GM19324 (cell line): Measurements from ENCODE around the gene RALGPS1.

ENCODE experiments used
- ATAC-seq: cut with Tn5 transposase; IDR thresholded peaks from one replicate; pipeline ENCODE4 v1.9.1; 2021; ENCODE audit warnings: mild to moderate bottlenecking, moderate library complexity; ENCODE audit not compliant: unreplicated experiment, low FRiP score

Gene RALGPS1

DNA sequence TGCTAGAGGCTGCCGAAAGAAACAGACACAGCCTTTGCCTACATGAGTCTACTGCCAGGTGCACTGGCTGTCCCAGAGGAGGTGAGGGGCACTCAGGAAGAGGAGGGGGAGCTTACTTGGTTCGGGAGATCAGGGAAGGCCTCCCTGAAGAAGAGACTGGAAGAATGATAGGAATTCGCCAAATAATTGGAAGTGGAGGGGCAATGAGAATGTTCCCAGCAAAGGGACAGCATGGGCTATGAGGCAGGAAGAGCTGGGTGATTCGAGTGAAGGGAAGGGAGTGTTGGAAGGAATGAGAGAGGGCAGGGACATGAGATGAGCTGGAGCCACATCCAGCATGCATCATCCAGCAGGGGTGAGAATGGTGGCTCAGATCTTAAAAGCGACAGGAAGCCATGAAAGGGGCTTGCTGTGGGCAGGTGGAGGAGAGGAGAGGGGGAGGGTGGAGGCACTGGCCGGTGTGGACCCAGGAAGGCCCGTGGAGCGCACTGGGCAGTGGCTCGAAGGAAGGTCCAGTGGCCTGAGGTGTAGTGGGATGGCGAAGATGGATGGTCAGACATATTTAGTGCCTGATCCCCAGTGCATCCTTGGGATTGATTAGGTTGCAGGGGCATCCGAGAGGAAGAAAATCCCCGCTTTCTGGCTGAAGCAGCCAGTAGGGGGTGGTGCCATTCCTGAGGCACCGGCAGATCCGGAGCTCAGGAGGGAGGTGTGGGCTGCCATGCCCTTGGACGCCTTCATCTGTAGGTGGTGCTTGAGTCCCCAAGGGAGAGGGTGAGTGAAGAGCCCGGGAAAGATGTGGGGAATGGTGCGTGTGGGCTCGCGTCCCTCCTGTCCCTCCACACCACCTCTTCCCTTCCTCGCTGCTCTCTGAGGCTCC, 296.5 kb downstream of the RALGPS1 start:
- no peak for ATAC-seq

DNA sequence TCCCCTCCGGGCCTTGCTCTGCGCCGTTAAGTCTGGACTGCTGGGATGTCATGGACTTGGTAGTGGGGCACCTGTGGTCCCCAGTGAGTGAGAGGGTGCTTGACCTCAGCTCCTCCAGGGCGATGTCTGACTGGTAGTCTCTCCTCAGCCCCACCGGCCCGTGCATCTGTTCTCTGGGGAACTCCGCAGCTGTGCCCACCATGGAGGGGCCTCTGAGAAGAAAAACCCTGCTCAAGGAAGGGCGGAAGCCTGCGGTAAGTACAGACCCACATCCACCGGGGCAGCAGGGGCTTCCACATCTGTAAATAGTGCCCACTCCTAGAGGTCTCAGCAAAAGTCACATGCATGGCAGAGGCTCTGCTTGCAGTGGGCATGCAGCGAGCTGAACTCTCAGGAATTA, 297.4 kb downstream of the RALGPS1 start:
- no peak for ATAC-seq

DNA sequence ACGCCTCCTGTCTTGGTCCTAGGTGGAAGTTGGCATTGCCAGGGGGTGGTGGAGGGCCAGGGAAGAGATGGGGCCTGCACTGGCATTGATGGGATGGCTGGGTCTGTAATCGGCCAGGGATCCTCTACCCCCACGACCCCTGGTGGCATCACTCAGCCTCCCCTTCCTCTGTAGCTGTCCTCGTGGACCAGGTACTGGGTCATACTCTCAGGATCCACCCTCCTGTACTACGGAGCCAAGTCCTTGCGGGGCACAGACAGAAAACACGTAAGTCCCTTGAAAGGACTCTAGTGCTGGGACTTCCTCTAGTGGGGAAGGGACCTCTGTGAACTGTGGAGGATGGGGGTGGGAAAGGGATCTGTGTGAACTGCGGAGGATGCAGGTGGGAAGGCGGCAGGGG, 297.9 kb downstream of the RALGPS1 start:
- no peak for ATAC-seq

GRCh38 chr9:127213859-127214258, 299.3 kb downstream of the RALGPS1 start:
- ATAC-seq: no peak

GRCh38 chr9:127214421-127215267, 300.1 kb downstream of the RALGPS1 start:
- ATAC-seq: no peak

- no peak for ATAC-seq
Measured at GRCh38 chr9:127215268-127216209, 301.0 kb downstream of the RALGPS1 start.

DNA sequence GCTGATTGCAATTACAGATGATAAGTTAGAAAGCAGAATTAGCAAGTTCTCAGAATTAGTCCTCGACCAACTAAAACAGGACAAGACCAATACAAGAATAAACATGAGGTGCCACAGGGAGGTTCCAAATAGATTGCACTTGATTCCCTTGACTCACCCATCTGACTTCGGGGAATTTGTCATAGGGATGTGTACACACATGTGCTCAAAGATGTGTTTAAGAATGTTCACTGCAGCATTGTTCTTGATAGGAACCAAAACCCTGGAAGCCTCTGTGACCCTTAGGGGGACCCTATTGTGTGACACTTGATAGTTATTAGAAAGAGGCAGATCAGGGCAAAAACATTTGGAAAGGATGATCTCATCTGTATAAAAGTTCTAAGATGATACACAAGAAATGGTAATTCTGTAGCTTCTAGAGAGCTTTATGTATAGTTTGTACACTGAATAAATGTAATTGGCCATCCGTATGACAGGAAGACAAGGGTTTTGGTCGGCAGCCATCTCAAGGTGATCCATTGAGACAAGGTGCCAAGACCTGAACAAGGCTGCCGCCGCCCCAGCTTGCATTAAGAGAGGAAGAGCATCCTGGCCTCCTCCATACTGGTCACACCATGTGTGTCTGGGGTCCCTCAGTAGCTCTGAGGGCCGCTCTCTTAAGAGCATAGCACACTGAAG, 301.8 kb downstream of the RALGPS1 start:
- no peak for ATAC-seq

- ATAC-seq: no peak
Measured at GRCh38 chr9:127216888-127217217, 302.3 kb downstream of the RALGPS1 start.

DNA sequence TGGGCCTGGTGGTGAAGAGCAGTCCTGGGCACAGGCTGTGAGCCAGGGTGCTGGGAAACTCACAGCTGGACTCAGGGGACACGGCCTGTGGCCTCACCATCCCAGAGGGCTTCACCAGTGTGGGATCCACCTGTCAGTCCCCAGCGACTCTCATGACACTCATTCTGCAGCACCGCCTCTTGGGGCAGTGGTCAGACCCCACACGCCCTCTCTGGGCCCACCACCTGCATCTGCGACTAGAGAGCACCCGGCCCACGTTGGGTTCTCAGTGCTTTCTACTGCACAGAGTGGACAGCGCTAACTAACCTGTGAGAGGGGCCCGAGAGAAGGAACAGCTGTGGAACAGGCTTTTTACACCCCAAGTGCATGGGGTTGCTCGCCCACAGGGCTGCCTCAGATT, 304.2 kb downstream of the RALGPS1 start:
- ATAC-seq: no peak

DNA sequence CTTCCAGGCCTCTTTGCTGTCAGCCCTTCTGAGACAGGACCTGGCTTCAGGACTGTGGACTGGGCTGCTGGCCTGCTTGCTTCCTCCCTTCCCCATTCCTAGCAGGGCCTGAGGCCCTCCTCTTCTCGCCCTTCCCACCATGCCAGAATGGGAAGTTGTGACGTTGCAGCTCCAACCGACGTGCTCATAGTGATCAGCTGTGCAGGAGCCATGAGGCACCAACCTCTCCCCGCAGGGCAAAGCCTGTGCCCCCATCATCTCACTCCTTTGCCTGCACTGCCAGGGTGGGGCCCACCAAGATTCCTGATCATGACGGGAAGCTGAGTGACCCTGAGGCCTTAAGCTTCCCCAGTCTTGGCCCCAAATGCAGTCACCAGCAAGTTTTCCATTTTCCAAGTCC, 304.9 kb downstream of the RALGPS1 start:
- ATAC-seq: no peak

- ATAC-seq: no peak
Measured at GRCh38 chr9:127221695-127222094, 307.1 kb downstream of the RALGPS1 start.

DNA sequence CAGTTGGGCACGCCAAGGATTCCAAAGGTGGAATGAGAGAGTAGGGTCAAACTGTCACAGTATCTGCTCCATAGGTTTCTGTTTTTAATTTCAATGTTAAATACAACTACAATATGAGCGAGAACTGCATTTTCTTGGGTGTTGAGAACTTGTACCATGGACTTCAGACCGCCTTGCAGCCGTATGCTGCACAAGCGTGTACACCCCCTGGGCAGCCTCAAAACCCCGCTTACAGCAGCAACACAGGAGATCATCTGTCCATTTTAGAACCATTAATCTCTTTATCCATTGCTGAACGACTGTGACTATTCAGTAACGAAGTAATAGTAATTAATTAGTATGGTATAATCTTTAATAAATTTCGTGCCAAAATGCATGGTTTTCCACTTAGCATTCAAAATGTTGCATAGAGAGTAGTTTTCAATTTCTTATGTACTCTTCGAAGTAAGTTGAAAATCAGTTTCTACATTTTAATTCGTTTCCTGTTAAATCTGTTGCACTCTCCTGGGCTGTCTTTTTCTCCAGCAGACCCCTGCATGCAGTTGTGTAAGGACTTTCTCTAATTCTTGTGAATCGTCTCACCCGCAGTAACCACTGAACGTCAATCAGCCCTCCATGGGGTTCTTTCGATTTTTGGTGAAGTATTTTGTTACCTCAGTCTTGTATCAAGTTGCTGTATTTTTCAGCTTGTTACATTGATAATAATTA, 308.0 kb downstream of the RALGPS1 start:
- ATAC-seq: no peak

DNA sequence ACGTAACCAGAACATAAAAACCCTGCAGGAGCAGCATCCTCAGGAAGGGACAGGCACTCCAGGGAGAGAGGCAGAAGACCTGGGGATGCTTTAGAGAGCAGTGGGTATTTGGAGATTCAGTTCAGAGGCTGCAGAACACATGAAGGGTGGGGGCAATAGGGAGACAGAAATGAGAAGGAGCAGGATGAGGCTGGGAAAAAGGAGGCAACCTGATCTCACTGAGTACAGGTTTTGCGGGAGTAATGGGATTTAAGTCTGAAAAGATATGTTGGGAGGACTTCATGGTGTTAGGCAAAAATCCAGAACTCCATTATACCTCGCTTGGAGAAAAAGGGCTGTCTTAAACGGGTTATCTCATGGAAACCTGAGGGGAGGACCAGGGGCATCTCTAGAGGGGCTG, 308.7 kb downstream of the RALGPS1 start:
- no peak for ATAC-seq

GRCh38 chr9:127223810-127224177, 309.2 kb downstream of the RALGPS1 start:
- no peak for ATAC-seq

DNA sequence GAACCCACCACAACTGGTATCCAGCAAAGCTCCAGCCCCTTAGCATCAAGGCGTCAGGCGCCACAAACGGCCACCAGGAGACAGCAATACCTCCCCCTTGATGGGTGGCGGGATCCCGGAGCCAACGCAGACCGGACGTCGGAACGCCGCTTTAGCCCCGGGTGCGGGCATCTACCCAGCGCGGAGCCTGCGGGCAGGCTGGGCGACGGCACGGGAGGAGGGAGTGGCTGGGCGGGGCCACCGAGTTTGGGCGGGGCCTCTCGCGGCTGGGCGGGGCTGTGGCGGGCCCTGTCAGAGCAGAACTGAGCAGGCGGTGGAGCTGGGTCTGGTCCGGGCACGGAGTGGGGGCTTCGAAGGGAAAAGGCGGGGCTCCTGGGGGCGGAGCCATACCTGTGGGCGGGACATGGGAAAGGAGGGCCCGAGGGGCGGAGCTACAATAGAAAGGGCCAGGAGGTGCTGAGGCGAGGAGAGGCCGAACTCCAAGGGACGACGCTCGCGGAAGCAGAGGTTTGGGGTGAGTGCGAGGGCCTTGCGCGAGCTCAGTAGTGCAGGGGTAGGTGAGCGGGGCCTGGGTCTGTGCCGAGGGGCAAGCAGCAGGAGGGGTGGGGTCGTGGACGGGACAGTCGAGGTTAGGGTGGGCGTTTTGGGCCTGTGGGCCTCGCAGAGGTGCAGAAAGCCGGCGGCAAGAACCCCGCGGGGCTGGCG, 309.7 kb downstream of the RALGPS1 start:
- ATAC-seq: peak; percentile 41

DNA sequence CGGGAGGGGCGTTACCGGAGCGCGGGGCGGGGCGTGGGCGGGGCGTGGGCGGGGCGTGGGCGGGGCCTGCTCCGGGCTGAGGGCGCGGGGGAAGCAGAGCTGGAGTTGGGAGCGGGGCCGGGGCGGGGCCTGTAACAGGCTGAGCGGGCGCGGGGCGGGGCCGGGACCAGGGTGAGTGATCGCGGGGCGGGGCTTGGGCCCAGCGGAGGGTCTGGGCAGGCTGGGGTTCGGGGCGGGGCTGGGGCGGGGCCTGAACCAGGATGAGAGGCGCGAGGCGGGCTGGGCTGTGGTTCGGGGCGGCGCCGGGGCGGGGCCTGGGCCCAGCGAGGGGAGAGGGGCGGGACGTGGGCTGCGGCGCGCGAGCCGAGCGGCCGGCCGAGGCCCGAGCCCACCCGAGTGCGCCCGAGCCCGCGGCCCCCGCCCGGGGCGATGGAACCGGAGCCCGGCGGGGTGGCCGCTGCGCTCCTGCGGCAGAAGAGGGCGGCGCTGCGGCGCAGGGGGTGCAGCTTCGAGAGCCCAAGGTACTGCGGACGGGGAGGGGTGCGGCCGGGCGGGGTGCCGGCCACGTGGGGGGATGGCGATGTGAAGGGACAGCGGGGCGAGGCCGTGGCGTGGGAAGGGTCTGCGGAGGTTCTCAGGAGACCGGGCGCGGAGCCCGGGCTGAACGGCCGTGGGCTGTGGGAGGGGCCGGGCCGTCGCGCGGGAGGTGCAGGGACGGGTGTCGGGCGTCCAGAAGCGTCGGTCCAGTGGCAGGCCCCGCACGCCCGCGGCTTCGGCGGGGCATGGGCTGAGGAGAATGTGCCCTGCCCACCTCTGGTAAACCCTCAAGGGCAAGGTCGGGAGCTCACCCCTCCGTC, 310.5 kb downstream of the RALGPS1 start:
- ATAC-seq: peak; percentile 71

DNA sequence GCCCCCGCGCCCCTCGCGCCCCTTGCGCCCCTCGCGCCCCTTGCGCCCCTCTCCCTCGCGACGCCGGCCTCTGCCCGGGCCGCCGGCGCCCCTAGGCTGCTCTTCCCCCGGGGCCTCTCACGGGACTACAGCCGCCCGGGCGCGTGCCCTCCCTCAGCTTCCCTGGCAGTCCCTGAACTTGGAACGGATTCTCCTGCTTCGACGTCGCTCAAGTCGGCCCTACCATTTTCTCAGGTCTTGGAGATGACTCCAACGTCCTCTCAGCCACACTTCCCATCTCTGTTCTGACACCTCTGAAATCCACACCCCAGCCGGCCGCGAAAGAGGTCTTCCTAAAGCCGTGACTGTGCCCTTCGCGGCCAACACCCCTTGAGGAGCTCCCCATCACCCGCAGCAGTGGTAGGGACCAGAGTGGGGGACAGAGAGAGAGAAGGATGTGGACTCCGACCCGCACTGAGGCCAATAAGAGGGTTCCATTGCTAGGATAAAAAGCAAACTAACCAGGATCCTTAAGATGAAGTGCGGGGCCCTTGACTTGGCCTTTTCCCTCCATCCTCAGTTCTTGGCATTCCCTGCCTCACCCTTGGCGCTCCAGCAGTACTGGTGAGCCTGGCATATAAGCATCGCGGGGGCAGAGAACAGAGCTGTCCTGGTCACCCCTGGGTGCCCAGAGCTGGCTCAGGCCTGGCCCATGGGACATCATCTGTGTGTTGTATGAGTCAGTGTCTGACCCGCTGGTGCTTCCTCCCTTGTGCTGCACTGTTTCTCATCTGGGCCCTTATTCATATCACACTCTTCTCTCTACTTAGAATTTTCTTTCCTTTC, 311.4 kb downstream of the RALGPS1 start:
- no peak for ATAC-seq
